ENCODE results near the gene ZNF593OS. TPM values are rescaled to one million over a fixed set of nuclear protein-coding genes. Genes with fewer than 3 reads are reported as not detected.

The ZNF593OS gene
- total and polyA plus RNA-seq, 10 of the 15 experiments (the other 5 are each of a cell fraction or from before 2014, with no cell fraction given), result 0.16 to 1.7 (median 0.59) TPM; not detected in 6

DNA sequence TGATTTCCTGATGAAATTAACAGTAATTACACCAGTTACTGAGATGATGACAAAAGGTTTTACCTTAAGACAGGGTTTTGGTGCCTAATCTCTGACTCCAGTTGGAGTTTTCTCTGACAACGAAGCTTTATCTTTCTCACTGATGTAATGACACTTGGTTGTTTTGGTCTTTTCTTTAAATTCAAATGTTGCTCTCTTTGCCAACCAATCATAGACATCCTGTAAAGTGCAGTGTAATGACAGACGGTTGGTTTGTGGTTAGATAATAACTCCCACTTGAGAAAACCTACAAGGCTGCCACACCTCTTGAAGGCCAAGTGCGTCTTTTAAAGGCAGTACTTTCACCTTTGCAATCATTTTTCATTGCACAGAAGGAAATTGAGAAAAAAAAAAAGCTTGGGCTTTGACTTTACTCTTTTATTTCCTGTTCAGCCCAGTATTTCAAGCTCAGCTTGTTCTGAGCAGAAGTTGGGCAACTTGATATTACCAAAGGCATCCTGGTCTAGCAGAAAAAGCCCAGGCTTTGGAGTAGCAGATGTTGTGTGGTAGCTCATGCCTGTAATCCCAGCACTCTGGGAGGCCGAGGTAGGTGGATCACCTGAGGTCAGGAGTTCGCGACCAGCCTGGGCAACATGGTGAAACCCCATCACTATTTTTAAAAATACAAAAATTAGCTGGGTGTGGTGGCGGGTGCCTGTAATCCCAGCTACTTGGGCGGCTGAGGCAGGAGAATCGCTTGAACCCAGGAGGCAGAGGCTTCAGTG is 45.1 kb downstream of the ZNF593OS start (continued):
- peak; percentile 57; the same call in 1 of the 2 replicates for TF ChIP-seq ZNF384 (IDR thresholded peaks at IDR 0.05; ENCODE audit: borderline replicate concordance, low read depth, low read length)
- no peak for TF ChIP-seq PAX5 (IDR thresholded peaks at IDR 0.05; ENCODE audit: borderline replicate concordance, low read depth, low read length)
- no peak for TF ChIP-seq HCFC1 (IDR thresholded peaks at IDR 0.05; ENCODE audit: low read length)
- TF ChIP-seq WRNIP1 (IDR thresholded peaks at IDR 0.05; ENCODE audit: borderline replicate concordance, low read depth, low read length), result no peak
- TF ChIP-seq, protein P1, sequence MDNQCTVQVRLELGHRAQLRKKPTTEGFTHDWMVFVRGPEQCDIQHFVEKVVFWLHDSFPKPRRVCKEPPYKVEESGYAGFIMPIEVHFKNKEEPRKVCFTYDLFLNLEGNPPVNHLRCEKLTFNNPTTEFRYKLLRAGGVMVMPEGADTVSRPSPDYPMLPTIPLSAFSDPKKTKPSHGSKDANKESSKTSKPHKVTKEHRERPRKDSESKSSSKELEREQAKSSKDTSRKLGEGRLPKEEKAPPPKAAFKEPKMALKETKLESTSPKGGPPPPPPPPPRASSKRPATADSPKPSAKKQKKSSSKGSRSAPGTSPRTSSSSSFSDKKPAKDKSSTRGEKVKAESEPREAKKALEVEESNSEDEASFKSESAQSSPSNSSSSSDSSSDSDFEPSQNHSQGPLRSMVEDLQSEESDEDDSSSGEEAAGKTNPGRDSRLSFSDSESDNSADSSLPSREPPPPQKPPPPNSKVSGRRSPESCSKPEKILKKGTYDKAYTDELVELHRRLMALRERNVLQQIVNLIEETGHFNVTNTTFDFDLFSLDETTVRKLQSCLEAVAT (IDR thresholded peaks at IDR 0.05), result peak; percentile 9; the same call in 1 of the 2 replicates
- no peak for TF ChIP-seq PML (IDR thresholded peaks at IDR 0.05; ENCODE audit: low read length)
- no peak for TF ChIP-seq SMC3 (IDR thresholded peaks at IDR 0.05; ENCODE audit: borderline replicate concordance, low read length)
- TF ChIP-seq, protein P2, sequence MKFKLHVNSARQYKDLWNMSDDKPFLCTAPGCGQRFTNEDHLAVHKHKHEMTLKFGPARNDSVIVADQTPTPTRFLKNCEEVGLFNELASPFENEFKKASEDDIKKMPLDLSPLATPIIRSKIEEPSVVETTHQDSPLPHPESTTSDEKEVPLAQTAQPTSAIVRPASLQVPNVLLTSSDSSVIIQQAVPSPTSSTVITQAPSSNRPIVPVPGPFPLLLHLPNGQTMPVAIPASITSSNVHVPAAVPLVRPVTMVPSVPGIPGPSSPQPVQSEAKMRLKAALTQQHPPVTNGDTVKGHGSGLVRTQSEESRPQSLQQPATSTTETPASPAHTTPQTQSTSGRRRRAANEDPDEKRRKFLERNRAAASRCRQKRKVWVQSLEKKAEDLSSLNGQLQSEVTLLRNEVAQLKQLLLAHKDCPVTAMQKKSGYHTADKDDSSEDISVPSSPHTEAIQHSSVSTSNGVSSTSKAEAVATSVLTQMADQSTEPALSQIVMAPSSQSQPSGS (IDR thresholded peaks at IDR 0.05; ENCODE audit: low read length), result no peak
- TF ChIP-seq, protein P3, sequence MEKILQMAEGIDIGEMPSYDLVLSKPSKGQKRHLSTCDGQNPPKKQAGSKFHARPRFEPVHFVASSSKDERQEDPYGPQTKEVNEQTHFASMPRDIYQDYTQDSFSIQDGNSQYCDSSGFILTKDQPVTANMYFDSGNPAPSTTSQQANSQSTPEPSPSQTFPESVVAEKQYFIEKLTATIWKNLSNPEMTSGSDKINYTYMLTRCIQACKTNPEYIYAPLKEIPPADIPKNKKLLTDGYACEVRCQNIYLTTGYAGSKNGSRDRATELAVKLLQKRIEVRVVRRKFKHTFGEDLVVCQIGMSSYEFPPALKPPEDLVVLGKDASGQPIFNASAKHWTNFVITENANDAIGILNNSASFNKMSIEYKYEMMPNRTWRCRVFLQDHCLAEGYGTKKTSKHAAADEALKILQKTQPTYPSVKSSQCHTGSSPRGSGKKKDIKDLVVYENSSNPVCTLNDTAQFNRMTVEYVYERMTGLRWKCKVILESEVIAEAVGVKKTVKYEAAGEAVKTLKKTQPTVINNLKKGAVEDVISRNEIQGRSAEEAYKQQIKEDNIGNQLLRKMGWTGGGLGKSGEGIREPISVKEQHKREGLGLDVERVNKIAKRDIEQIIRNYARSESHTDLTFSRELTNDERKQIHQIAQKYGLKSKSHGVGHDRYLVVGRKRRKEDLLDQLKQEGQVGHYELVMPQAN (conservative IDR thresholded peaks at IDR 0.05), result 0 out of 2 replicates have a peak, but pooled peaks have one; percentile 42
- no peak for TF ChIP-seq RAD21 (IDR thresholded peaks at IDR 0.05; ENCODE audit: insufficient read depth, low read depth, low read length)
- no peak for TF ChIP-seq TCF12 (IDR thresholded peaks at IDR 0.05; ENCODE audit: low read depth, low read length)
- TF ChIP-seq MXI1 (IDR thresholded peaks at IDR 0.05; ENCODE audit: low read depth, low read length), result no peak
- no peak for TF ChIP-seq TBL1XR1 (IDR thresholded peaks at IDR 0.05; ENCODE audit: low read depth, low read length)
- no peak for TF ChIP-seq CREB1 (IDR thresholded peaks at IDR 0.05; ENCODE audit: low read depth)
- TF ChIP-seq, protein P4, sequence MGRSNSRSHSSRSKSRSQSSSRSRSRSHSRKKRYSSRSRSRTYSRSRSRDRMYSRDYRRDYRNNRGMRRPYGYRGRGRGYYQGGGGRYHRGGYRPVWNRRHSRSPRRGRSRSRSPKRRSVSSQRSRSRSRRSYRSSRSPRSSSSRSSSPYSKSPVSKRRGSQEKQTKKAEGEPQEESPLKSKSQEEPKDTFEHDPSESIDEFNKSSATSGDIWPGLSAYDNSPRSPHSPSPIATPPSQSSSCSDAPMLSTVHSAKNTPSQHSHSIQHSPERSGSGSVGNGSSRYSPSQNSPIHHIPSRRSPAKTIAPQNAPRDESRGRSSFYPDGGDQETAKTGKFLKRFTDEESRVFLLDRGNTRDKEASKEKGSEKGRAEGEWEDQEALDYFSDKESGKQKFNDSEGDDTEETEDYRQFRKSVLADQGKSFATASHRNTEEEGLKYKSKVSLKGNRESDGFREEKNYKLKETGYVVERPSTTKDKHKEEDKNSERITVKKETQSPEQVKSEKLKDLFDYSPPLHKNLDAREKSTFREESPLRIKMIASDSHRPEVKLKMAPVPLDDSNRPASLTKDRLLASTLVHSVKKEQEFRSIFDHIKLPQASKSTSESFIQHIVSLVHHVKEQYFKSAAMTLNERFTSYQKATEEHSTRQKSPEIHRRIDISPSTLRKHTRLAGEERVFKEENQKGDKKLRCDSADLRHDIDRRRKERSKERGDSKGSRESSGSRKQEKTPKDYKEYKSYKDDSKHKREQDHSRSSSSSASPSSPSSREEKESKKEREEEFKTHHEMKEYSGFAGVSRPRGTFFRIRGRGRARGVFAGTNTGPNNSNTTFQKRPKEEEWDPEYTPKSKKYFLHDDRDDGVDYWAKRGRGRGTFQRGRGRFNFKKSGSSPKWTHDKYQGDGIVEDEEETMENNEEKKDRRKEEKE (IDR thresholded peaks at IDR 0.05), result no peak
- TF ChIP-seq RFX5 (IDR thresholded peaks at IDR 0.05; ENCODE audit: low read depth, low read length), result no peak
- TF ChIP-seq CBFB (IDR thresholded peaks at IDR 0.05; ENCODE audit: low read depth), result peak; percentile 72; the same call in 1 of the 2 replicates

Measured in GM12878 (cell line).